LNCaP clone FGC (cell line): ENCODE results near the gene CLCN7.

Experiments used
- DNase-seq: peaks from one replicate; pipeline ENCODE4 v3.0.0-alpha.2; 2011; ENCODE audit warnings: low read depth
- H3K4me3 ChIP-seq: 2 replicates; pipeline ENCODE4 v1.5.1; 2011; ENCODE audit warnings: mild to moderate bottlenecking, low read depth, low read length, control low read depth
- CTCF ChIP-seq: IDR thresholded peaks from 2 replicates; pipeline ENCODE4 v1.5.1; 2012; ENCODE audit warnings: mild to moderate bottlenecking; ENCODE audit not compliant: control insufficient read depth, insufficient read depth; ENCODE audit errors: extremely low read depth

Gene CLCN7

DNA sequence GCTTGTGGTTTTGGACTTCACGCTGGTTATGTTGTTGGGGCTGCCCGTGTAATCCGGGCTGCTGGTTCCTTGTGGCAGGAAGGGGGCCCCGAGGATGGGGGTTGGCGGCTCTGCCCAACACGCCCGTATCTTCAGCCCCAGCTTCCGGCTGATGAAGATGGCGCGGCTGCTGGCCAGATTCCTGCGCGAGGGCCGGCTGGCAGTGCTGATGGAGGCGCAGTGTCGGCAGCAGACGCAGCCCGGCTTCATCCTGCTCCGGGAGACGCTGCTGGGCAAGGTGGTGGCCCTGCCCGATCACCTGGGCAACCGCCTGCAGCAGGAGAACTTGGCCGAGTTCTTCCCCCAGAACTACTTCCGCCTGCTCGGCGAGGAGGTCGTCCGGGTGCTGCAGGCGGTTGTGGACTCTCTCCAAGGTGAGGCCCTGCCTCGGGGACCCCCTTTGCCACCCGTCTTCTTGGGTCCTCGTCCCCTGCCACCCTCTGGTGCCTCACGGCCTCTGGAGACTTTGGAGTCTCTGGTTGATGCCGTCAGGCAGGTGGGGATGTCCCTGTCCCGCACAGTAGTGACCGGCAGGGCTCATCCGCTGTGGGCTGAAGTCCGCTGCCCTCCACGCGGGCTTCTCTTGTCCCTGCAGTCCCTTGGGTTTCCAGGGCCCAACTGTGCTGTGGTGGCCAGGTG is 20.5 kb upstream of the CLCN7 start:
- H3K4me3 ChIP-seq, result no peak overlapping the region
- TF ChIP-seq CTCF, result no peak
- DNase-seq, result no peak

- peak overlapping the region; percentile 85 for H3K4me3 ChIP-seq
- no peak for DNase-seq
- no peak for TF ChIP-seq CTCF
Measured at GRCh38 chr16:1494711-1495110, 19.9 kb upstream of the CLCN7 start.

GRCh38 chr16:1494129-1494640 is 19.4 kb upstream of the CLCN7 start:
- H3K4me3 ChIP-seq, result peak overlapping the region; percentile 85
- DNase-seq, result peak; percentile 25
- TF ChIP-seq CTCF, result peak; percentile 62

GRCh38 chr16:1493746-1494094 is 18.9 kb upstream of the CLCN7 start:
- H3K4me3 ChIP-seq, result peak overlapping the region; percentile 85
- TF ChIP-seq CTCF, result no peak
- no peak for DNase-seq

GRCh38 chr16:1492923-1493745 is 18.3 kb upstream of the CLCN7 start, which contains the start of gene TELO2:
Gene TELO2, plus strand, starts transcription at chr16:1493360. Its CDS starts 922 bp downstream, at chr16:1494282.
- DNase-seq, result peak; percentile 66

More at GRCh38 chr16:1492923-1493745, 18.3 kb upstream of the CLCN7 start, which contains the start of gene TELO2:
- no peak for TF ChIP-seq CTCF
- peak within 1 kb of the TSS; percentile 85 for H3K4me3 ChIP-seq
